ENCODE data around the gene CAMSAP2. TPM values are rescaled to one million over a fixed set of nuclear protein-coding genes. Genes with fewer than 3 reads are reported as not detected.
A peak's percentile ranks its signal among the peaks of the same experiment; 100 is the strongest.

Gene CAMSAP2
- total RNA-seq, 4 donors from 2014 or later, result 8.2 to 12.5 (median 9.1) TPM

GRCh38 chr1:200733907-200734306, 4.8 kb upstream of the CAMSAP2 start:
- TF ChIP-seq EP300 (IDR thresholded peaks at IDR 0.05; ENCODE audit: low read depth) (no peak), POLR2A (IDR thresholded peaks at IDR 0.05) (no peak), POLR2AphosphoS5 (IDR thresholded peaks at IDR 0.05) (no peak)
- TF ChIP-seq, protein P1, sequence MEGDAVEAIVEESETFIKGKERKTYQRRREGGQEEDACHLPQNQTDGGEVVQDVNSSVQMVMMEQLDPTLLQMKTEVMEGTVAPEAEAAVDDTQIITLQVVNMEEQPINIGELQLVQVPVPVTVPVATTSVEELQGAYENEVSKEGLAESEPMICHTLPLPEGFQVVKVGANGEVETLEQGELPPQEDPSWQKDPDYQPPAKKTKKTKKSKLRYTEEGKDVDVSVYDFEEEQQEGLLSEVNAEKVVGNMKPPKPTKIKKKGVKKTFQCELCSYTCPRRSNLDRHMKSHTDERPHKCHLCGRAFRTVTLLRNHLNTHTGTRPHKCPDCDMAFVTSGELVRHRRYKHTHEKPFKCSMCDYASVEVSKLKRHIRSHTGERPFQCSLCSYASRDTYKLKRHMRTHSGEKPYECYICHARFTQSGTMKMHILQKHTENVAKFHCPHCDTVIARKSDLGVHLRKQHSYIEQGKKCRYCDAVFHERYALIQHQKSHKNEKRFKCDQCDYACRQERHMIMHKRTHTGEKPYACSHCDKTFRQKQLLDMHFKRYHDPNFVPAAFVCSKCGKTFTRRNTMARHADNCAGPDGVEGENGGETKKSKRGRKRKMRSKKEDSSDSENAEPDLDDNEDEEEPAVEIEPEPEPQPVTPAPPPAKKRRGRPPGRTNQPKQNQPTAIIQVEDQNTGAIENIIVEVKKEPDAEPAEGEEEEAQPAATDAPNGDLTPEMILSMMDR (IDR thresholded peaks at IDR 0.05), result no peak
- Histone ChIP-seq H3K4me3 (no peak overlapping the region), H3K27me3 (no peaks in the 10 kb centered on the region), H3K27ac (no peak overlapping the region), H3K9me3 (no peaks in the 10 kb centered on the region), H3K36me3 (no peaks in the 10 kb centered on the region), H3K4me1 (peaks cover 0 to 6% (median 1%) of the 10 kb centered on the region in 4 donors)
- no peak for DNase-seq
- in situ Hi-C loops (cut with MboI; ENCODE audit: low pct_ligation_motif_present in 1 of 4, low pct_unique_long_range_greater_than_20kb in 1 of 4, low sequenced_read_pairs in 3 of 4), result no loop called here
- 83 to 89% methylated on average over 5 to 6 of the region's 6 CpGs for WGBS, 2 donors (ENCODE audit: low coverage in 1 of 2)
- intact Hi-C loops (cut with DNase I; ENCODE audit: low total_unique reads), result no loop called here

- TF ChIP-seq POLR2A (IDR thresholded peaks at IDR 0.05) (no peak), EP300 (IDR thresholded peaks at IDR 0.05; ENCODE audit: low read depth) (no peak), POLR2AphosphoS5 (IDR thresholded peaks at IDR 0.05) (no peak)
- TF ChIP-seq, protein P1 (IDR thresholded peaks at IDR 0.05), result no peak
- 83 to 88% methylated on average over 8 of the region's 8 CpGs for WGBS, 2 donors (ENCODE audit: low coverage in 1 of 2)
- Histone ChIP-seq H3K4me1 (peaks cover 0 to 34% (median 17%) of the 10 kb centered on the region in 4 donors), H3K9me3 (no peaks in the 10 kb centered on the region), H3K27ac (peak overlapping the region; percentile 92 to 100 (median 98)), H3K36me3 (no peaks in the 10 kb centered on the region), H3K4me3 (no peak overlapping the region), H3K27me3 (no peaks in the 10 kb centered on the region)
- DNase-seq, result no peak
- intact Hi-C loops (cut with DNase I; ENCODE audit: low total_unique reads), result no loop called here
- in situ Hi-C loops (cut with MboI; ENCODE audit: low pct_ligation_motif_present in 1 of 4, low pct_unique_long_range_greater_than_20kb in 1 of 4, low sequenced_read_pairs in 3 of 4), result no loop called here
Measured at GRCh38 chr1:200737647-200738291, 924 bp upstream of the CAMSAP2 start.

GRCh38 chr1:200738949-200739651, 407 bp downstream of the CAMSAP2 start:
- DNase-seq, result peak; percentile 76
- Histone ChIP-seq H3K36me3 (no peaks in the 10 kb centered on the region), H3K4me1 (peaks cover 0 to 39% (median 17%) of the 10 kb centered on the region in 4 donors), H3K27ac (peak overlapping the region; percentile 92 to 100 (median 98)), H3K4me3 (peak overlapping the region; percentile 63 to 98 (median 78)), H3K9me3 (no peaks in the 10 kb centered on the region), H3K27me3 (no peaks in the 10 kb centered on the region)
- no peak for TF ChIP-seq EP300 (IDR thresholded peaks at IDR 0.05; ENCODE audit: low read depth)
- TF ChIP-seq POLR2AphosphoS5 (IDR thresholded peaks at IDR 0.05), result peak; percentile 83 to 92 (median 84)
- TF ChIP-seq, protein P1 (IDR thresholded peaks at IDR 0.05), result no peak
- peak; percentile 79 for TF ChIP-seq POLR2A (IDR thresholded peaks at IDR 0.05)
- intact Hi-C loops (cut with DNase I; ENCODE audit: low total_unique reads), result loop anchor here (1.0 kb wide), 1 partner anchor 70 kb away; the partner anchor contains the start of gene DDX59
- in situ Hi-C loops (cut with MboI; ENCODE audit: low pct_ligation_motif_present in 1 of 4, low pct_unique_long_range_greater_than_20kb in 1 of 4, low sequenced_read_pairs in 3 of 4), result no loop called here
- WGBS, 2 donors (ENCODE audit: low coverage in 1 of 2), result 0% methylated on average over 7 to 39 of the region's 80 CpGs
